A549 (cell line): ENCODE measurements around the gene HSD17B2. TPM values are rescaled to one million over a fixed set of nuclear protein-coding genes. Genes with fewer than 3 reads are reported as not detected.

ENCODE experiments used
- ATAC-seq, 2 experiments: fragments of 200-7000 bp in 1 of 2; fragments of >200 bp in 1 of 2; cut with Nextera tagmentation in 1 of 2; cut with Tn5 transposase in 1 of 2; 3 replicates each; pipeline versions ENCODE4 v1.8.0 to v1.9.1; 2018 to 2020; ENCODE audit warnings: mild to moderate bottlenecking in 1 of 2, moderate library complexity in 1 of 2
- CTCF ChIA-PET: fragments of 300-600 bp; sonication (Branson Sonifier 250); formaldehyde crosslinking; extraction: SDS; loops from one replicate; lab custom pipeline; 2021; ENCODE audit warnings: antibody characterized with exemption, inconsistent platforms; lab: Yijun Ruan, JAX
- POLR2A ChIA-PET: fragments of 350-600 bp; formaldehyde crosslinking; extraction: SDS; loops from one replicate; lab custom pipeline; 2021; ENCODE audit warnings: antibody characterized with exemption, inconsistent platforms; lab: Yijun Ruan, JAX
- DNase-seq, 2 experiments: peaks; one replicate each; pipeline versions ENCODE4 v3.0.0 to v3.0.0-alpha.2; 2011 to 2016; ENCODE audit warnings: low read depth in 1 of 2, low spot score in 1 of 2
- FAIRE-seq: peaks from 2 replicates; lab custom pipeline; 2011; peaks lifted over from hg19 to GRCh38; lab: Jason Lieb, UNC
- H3K27ac ChIP-seq, 2 experiments: fragments of >200 bp; sonication (Bioruptor Twin); formaldehyde crosslinking; 3 replicates each; pipeline ENCODE4 v1.5.1; 2016 to 2017
- H3K4me1 ChIP-seq: fragments of >200 bp; sonication (Bioruptor Twin); formaldehyde crosslinking; 3 replicates; pipeline ENCODE4 v1.6.1; 2016
- H3K4me2 ChIP-seq: fragments of >200 bp; sonication (Bioruptor Twin); formaldehyde crosslinking; 3 replicates; pipeline ENCODE4 v1.6.1; 2016
- H3K4me3 ChIP-seq: fragments of >200 bp; sonication (Bioruptor Twin); formaldehyde crosslinking; 3 replicates; pipeline ENCODE4 v1.5.1; 2016
- H3K9me3 ChIP-seq: fragments of >200 bp; sonication (Bioruptor Twin); formaldehyde crosslinking; 3 replicates; pipeline ENCODE4 v1.6.1; 2016
- BHLHE40 ChIP-seq: IDR thresholded peaks from 2 replicates; pipeline ENCODE4 v1.6.1; 2012; ENCODE audit warnings: low read depth, low read length, inconsistent platforms
- EP300 ChIP-seq, 2 experiments: fragments of >200 bp; sonication (Bioruptor Twin); formaldehyde crosslinking; IDR thresholded peaks; 2 replicates in 1 of 2; 3 replicates in 1 of 2; pipeline ENCODE4 v1.6.1; 2016 to 2017
- FOSL2 ChIP-seq, 2 experiments: fragments of 450-650 bp in 1 of 2; fragments of >200 bp in 1 of 2; sonication (Bioruptor Twin) in 1 of 2; formaldehyde crosslinking; IDR thresholded peaks; 2 replicates each; pipeline versions ENCODE4 v1.5.0 to v1.6.1; 2016 to 2020; ENCODE audit warnings: mild to moderate bottlenecking in 1 of 2, moderate library complexity in 1 of 2
- HES2 ChIP-seq: fragments of >200 bp; sonication (Bioruptor Twin); formaldehyde crosslinking; IDR thresholded peaks from 2 replicates; pipeline ENCODE4 v1.6.1; 2016
- JUN ChIP-seq, 2 experiments: fragments of >200 bp; sonication (Bioruptor Twin); formaldehyde crosslinking; IDR thresholded peaks; 2 replicates in 1 of 2; 3 replicates in 1 of 2; pipeline ENCODE4 v1.6.1; 2016 to 2017
- MAX ChIP-seq: IDR thresholded peaks from 2 replicates; pipeline ENCODE4 v1.6.1; 2012
- MAZ ChIP-seq: fragments of 150-350 bp; IDR thresholded peaks from 2 replicates; pipeline ENCODE4 v1.6.1; 2014; ENCODE audit warnings: antibody characterized with exemption, low read depth, low read length, borderline replicate concordance
- PHF8 ChIP-seq: fragments of 200-600 bp; sonication (generic); IDR thresholded peaks from 2 replicates; pipeline ENCODE4 v1.6.1; 2016; ENCODE audit warnings: low read depth, mild to moderate bottlenecking, antibody characterized with exemption, moderate library complexity, borderline replicate concordance
- POLR2A ChIP-seq: IDR thresholded peaks from 2 replicates; pipeline ENCODE4 v1.6.1; 2012; ENCODE audit warnings: mild to moderate bottlenecking, low read length
- RAD21 ChIP-seq, 2 experiments: fragments of >200 bp in 1 of 2; sonication (Bioruptor Twin) in 1 of 2; formaldehyde crosslinking in 1 of 2; IDR thresholded peaks in 1 of 2; conservative IDR thresholded peaks in 1 of 2; 2 replicates in 1 of 2; 3 replicates in 1 of 2; pipeline ENCODE4 v1.6.1; 2012 to 2018; ENCODE audit warnings: inconsistent platforms in 1 of 2
- RNF2 ChIP-seq: fragments of 200-600 bp; sonication (generic); IDR thresholded peaks from 2 replicates; pipeline ENCODE4 v1.6.1; 2016; ENCODE audit warnings: low read depth, mild to moderate bottlenecking, antibody characterized with exemption, moderate library complexity, borderline replicate concordance
- SMC3 ChIP-seq: fragments of >200 bp; sonication (Bioruptor Twin); formaldehyde crosslinking; IDR thresholded peaks from 3 replicates; pipeline ENCODE4 v1.6.1; 2018; ENCODE audit warnings: inconsistent platforms
- USF2 ChIP-seq: fragments of 450-650 bp; IDR thresholded peaks from 2 replicates; pipeline ENCODE4 v1.6.1; 2014; ENCODE audit warnings: antibody characterized with exemption
- ZFP36 ChIP-seq: fragments of 450-650 bp; IDR thresholded peaks from 2 replicates; pipeline ENCODE4 v1.6.1; 2014; ENCODE audit warnings: borderline replicate concordance; ENCODE audit not compliant: partially characterized antibody
- WGBS: methylation state at CpG from one replicate; pipeline ENCODE4 v1.1.6; 2017; ENCODE audit errors: missing lambda C conversion rate; 5-methylcytosine and 5-hydroxymethylcytosine counted together
- polyA plus RNA-seq, 4 experiments: library from polyadenylated mRNA; depleted of rRNA in 3 of 4; stranded (reverse); fragments of >200 nt; fragmentation: RNase III in 1 of 4; extraction: RNeasy Plus Mini Kit Qiagen cat#74134 plus additional on column Dnase treatment in 1 of 4; gene quantifications; 2 replicates in 3 of 4; 3 replicates in 1 of 4; pipeline ENCODE4 v1.2.3, GENCODE V29; 2011 to 2017
- TF ChIP-seq, protein P1 (sequence below): IDR thresholded peaks from 2 replicates; pipeline ENCODE4 v1.6.1; 2012; ENCODE audit warnings: low read depth, borderline replicate concordance
- TF ChIP-seq, protein P2 (sequence below): fragments of 150-350 bp; IDR thresholded peaks from 2 replicates; pipeline ENCODE4 v1.6.1; 2014; ENCODE audit warnings: low read depth, mild to moderate bottlenecking, low read length
- TF ChIP-seq, protein P3 (sequence below): fragments of >200 bp; sonication (Bioruptor Twin); formaldehyde crosslinking; IDR thresholded peaks from 3 replicates; pipeline ENCODE4 v1.5.1; 2016

Gene HSD17B2
- polyA plus RNA-seq, 2 of the 4 experiments (the other 2 are of a cell fraction) = 0.03 TPM; not detected in 1

- FAIRE-seq = no peak
Observed at GRCh38 chr16:81994485-81994884, 40.6 kb upstream of the HSD17B2 start.

DNA sequence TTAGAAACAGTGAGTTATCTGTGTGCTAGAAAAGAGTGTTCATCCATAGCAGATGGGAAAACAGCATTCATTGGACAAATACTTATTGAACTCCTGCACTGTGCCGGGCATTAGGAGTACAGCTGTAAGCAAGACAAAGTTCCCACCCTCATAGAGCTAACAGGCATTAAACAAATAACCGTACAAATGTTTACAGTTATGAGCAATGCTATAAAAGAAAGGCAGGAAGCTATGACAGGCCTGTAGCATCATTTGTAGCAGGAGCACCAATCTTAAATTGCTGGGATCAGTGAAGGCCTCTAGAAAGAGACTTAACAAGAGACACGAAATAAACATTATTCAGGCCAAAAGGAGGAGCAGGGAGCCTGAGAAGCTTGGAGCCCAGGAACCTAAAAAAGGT, 39.4 kb upstream of the HSD17B2 start:
- FAIRE-seq = no peak
- H3K4me1 ChIP-seq = peaks cover 20% of the 10 kb centered on the region
- ChIA-PET CTCF (interaction anchor here (4.2 kb wide), 1 partner anchor 55 kb away, joined by 31 read pairs; no protein-coding TSS in a partner anchor), POLR2A (no interaction called here)
- no peaks in the 10 kb centered on the region for H3K9me3 ChIP-seq
- no peak for ATAC-seq
- TF ChIP-seq, protein P1, sequence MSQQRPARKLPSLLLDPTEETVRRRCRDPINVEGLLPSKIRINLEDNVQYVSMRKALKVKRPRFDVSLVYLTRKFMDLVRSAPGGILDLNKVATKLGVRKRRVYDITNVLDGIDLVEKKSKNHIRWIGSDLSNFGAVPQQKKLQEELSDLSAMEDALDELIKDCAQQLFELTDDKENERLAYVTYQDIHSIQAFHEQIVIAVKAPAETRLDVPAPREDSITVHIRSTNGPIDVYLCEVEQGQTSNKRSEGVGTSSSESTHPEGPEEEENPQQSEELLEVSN = no peak
- TF ChIP-seq EP300 (IDR thresholded peaks at IDR 0.05) (no peak), FOSL2 (IDR thresholded peaks at IDR 0.05) (no peak), FOSL2 (CRISPR knock-in tag; IDR thresholded peaks at IDR 0.05) (no peak), RNF2 (no peak), RAD21 (conservative IDR thresholded peaks at IDR 0.05 in 1 of 2, IDR thresholded peaks at IDR 0.05 in 1 of 2) (no peak), ZFP36 (no peak), PHF8 (no peak), MAZ (no peak), JUN (IDR thresholded peaks at IDR 0.05) (no peak), POLR2A (no peak), BHLHE40 (no peak)
- 33% methylated on average over 3 of the region's 3 CpGs for WGBS
- peak in 1 of 2 experiments; percentile 11 for DNase-seq
- H3K27ac ChIP-seq = no peak overlapping the region
- H3K4me3 ChIP-seq = no peak overlapping the region
- H3K4me2 ChIP-seq = 0 out of 3 replicates have a peak overlapping the region, but pooled peaks have one; percentile 4

More at GRCh38 chr16:81994485-81994884, 40.6 kb upstream of the HSD17B2 start:
- 64% methylated on average over 5 of the region's 5 CpGs for WGBS
- POLR2A ChIA-PET = no interaction called here
- CTCF ChIA-PET = interaction anchor here (1.7 kb wide), 1 partner anchor 235 kb away, joined by 6 read pairs; no protein-coding TSS in a partner anchor
- no peak overlapping the region for H3K4me3 ChIP-seq
- H3K9me3 ChIP-seq = no peaks in the 10 kb centered on the region
- peak; percentile 23 to 28 for DNase-seq
- ATAC-seq = peak in 1 of 2 experiments; percentile 65; a peak in 3 of 6 replicates
- no peak overlapping the region for H3K27ac ChIP-seq
- H3K4me1 ChIP-seq = peaks cover 20% of the 10 kb centered on the region
- TF ChIP-seq USF2 (no peak), RAD21 (conservative IDR thresholded peaks at IDR 0.05 in 1 of 2, IDR thresholded peaks at IDR 0.05 in 1 of 2) (peak in 1 of 2 experiments; percentile 22; a peak in 1 of 5 replicates)
- TF ChIP-seq, protein P2, sequence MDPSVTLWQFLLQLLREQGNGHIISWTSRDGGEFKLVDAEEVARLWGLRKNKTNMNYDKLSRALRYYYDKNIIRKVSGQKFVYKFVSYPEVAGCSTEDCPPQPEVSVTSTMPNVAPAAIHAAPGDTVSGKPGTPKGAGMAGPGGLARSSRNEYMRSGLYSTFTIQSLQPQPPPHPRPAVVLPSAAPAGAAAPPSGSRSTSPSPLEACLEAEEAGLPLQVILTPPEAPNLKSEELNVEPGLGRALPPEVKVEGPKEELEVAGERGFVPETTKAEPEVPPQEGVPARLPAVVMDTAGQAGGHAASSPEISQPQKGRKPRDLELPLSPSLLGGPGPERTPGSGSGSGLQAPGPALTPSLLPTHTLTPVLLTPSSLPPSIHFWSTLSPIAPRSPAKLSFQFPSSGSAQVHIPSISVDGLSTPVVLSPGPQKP = no peak
- no peak overlapping the region for H3K4me2 ChIP-seq

DNA sequence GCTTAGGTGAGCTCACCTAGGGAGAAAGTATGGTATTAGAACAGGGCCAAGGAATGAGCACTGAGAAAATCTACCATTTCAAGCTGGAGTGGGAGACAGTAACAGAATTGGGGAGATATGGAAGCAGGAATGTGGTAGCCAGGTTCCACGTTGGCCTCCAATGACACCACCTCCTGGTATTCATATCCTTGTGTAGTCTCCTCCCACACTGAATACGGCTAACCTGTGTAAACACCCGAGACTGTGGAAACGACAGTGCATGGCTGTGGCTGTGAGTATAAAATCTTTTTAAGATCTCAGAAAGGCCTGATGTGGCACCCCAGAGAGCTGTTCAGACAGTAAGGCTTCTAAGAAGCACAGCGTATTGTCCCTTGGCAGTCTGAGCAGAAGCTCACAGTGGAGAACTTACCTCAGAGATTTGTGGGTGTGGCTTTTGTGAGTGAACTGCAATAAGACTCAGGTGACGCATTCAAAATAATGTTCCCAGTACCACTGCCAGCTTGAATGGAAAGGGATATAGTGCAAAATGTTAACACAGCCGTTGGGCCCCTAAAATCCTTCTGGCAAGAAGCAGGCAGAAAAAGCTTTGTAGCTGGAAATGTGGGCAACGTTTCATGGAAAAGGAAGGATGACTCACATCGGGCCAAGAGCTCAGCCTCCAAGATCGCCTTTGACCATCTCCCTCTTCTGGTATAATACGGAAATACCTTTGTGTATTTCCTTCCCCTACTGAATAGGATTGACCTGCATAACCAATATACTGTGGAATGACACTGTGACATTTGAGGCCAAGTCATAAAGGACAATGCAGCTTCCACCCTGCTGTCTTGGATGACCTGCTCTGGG, 38.2 kb upstream of the HSD17B2 start:
- WGBS = 46% methylated on average over 11 of the region's 11 CpGs
- H3K4me1 ChIP-seq = peaks cover 20% of the 10 kb centered on the region
- ChIA-PET POLR2A (interaction anchor here (1.5 kb wide), 1 partner anchor 173 kb away, joined by 4 read pairs; the partner anchor contains the start of gene MPHOSPH6), CTCF (interaction anchor here (0.6 to 4.2 kb wide), 18 partner anchors 9 to 233 kb away, joined by 3 to 31 read pairs (median 4); partner anchors contain the start of gene SDR42E1)
- peak overlapping the region; percentile 67 for H3K4me2 ChIP-seq
- H3K27ac ChIP-seq = peak overlapping the region; percentile 40 to 65
- TF ChIP-seq, protein P3, sequence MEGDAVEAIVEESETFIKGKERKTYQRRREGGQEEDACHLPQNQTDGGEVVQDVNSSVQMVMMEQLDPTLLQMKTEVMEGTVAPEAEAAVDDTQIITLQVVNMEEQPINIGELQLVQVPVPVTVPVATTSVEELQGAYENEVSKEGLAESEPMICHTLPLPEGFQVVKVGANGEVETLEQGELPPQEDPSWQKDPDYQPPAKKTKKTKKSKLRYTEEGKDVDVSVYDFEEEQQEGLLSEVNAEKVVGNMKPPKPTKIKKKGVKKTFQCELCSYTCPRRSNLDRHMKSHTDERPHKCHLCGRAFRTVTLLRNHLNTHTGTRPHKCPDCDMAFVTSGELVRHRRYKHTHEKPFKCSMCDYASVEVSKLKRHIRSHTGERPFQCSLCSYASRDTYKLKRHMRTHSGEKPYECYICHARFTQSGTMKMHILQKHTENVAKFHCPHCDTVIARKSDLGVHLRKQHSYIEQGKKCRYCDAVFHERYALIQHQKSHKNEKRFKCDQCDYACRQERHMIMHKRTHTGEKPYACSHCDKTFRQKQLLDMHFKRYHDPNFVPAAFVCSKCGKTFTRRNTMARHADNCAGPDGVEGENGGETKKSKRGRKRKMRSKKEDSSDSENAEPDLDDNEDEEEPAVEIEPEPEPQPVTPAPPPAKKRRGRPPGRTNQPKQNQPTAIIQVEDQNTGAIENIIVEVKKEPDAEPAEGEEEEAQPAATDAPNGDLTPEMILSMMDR = peak; percentile 32; the same call in 2 of the 3 replicates
- TF ChIP-seq SMC3 (0 out of 3 replicates have a peak, but pooled peaks have one; percentile 20), HES2 (no peak), FOSL2 (IDR thresholded peaks at IDR 0.05) (no peak; the same call in 1 of the 2 replicates), FOSL2 (CRISPR knock-in tag; IDR thresholded peaks at IDR 0.05) (peak; percentile 78), MAX (no peak), RAD21 (conservative IDR thresholded peaks at IDR 0.05 in 1 of 2, IDR thresholded peaks at IDR 0.05 in 1 of 2) (peak in 1 of 2 experiments; percentile 17; a peak in 2 of 5 replicates)
- H3K9me3 ChIP-seq = no peaks in the 10 kb centered on the region
- ATAC-seq (peak; percentile 87 to 90), DNase-seq (peak; percentile 51 to 58), FAIRE-seq (no peak)
- no peak overlapping the region; the same call in 2 of the 3 replicates for H3K4me3 ChIP-seq
